H9 (cell line): ENCODE results near the gene TAF13. TPM values are rescaled to one million over a fixed set of nuclear protein-coding genes. Genes with fewer than 3 reads are reported as not detected.

ENCODE experiments used
- DNase-seq: peaks from one replicate; pipeline ENCODE4 v3.0.0-alpha.2; 2017
- H2AFZ ChIP-seq: one replicate; pipeline ENCODE4 v1.6.1; 2013; ENCODE audit warnings: mild to moderate bottlenecking, low read length, control low read depth, moderate library complexity
- H2AK5ac ChIP-seq: 2 replicates; pipeline ENCODE4 v1.6.1; 2013; ENCODE audit warnings: low read length, control low read depth, mixed read lengths; ENCODE audit not compliant: insufficient read length
- H2BK120ac ChIP-seq: one replicate; pipeline ENCODE4 v1.6.1; 2013; ENCODE audit warnings: low read depth, mild to moderate bottlenecking, low read length, control low read depth, inconsistent platforms; ENCODE audit not compliant: poor library complexity, severe bottlenecking
- H2BK12ac ChIP-seq: 2 replicates; pipeline ENCODE4 v1.6.1; 2013; ENCODE audit warnings: low read length, control low read depth, mixed read lengths, low read depth; ENCODE audit not compliant: insufficient read length
- H2BK15ac ChIP-seq: 2 replicates; pipeline ENCODE4 v1.6.1; 2013; ENCODE audit warnings: low read depth, low read length, control low read depth
- H2BK20ac ChIP-seq: one replicate; pipeline ENCODE4 v1.6.1; 2013; ENCODE audit warnings: low read depth, mild to moderate bottlenecking, low read length, control low read depth, inconsistent platforms; ENCODE audit not compliant: poor library complexity, severe bottlenecking
- H2BK5ac ChIP-seq: 2 replicates; pipeline ENCODE4 v1.6.1; 2013; ENCODE audit warnings: low read length, control low read depth, mixed read lengths; ENCODE audit not compliant: insufficient read length
- H3K14ac ChIP-seq: 2 replicates; pipeline ENCODE4 v1.6.1; 2013; ENCODE audit warnings: low read length, control low read depth; ENCODE audit not compliant: insufficient read depth
- H3K18ac ChIP-seq: 2 replicates; pipeline ENCODE4 v1.6.1; 2013; ENCODE audit warnings: low read depth, mild to moderate bottlenecking, mixed read lengths, low read length, control low read depth; ENCODE audit not compliant: insufficient read length
- H3K23ac ChIP-seq: 2 replicates; pipeline ENCODE4 v1.6.1; 2013; ENCODE audit warnings: low read length, control low read depth, mixed read lengths, low read depth; ENCODE audit not compliant: insufficient read length
- H3K23me2 ChIP-seq: 2 replicates; pipeline ENCODE4 v1.6.1; 2013; ENCODE audit warnings: low read depth, mild to moderate bottlenecking, mixed read lengths, low read length, control low read depth; ENCODE audit not compliant: insufficient read length, poor library complexity, severe bottlenecking
- H3K27ac ChIP-seq: 2 replicates; pipeline ENCODE4 v1.5.1; 2013; ENCODE audit warnings: low read length, control low read depth, mixed read lengths, low read depth; ENCODE audit not compliant: insufficient read length
- H3K27me3 ChIP-seq: 2 replicates; pipeline ENCODE4 v1.6.1; 2013; ENCODE audit warnings: low read length, control low read depth, inconsistent platforms; ENCODE audit not compliant: insufficient read depth
- H3K4ac ChIP-seq: 2 replicates; pipeline ENCODE4 v1.6.1; 2013; ENCODE audit warnings: low read depth, mild to moderate bottlenecking, control low read depth, inconsistent platforms, low read length, moderate library complexity
- H3K4me1 ChIP-seq: 2 replicates; pipeline ENCODE4 v1.6.1; 2013; ENCODE audit warnings: low read length, control low read depth, inconsistent platforms; ENCODE audit not compliant: insufficient read depth
- H3K4me2 ChIP-seq: 2 replicates; pipeline ENCODE4 v1.6.1; 2013; ENCODE audit warnings: low read length, control low read depth, mixed read lengths; ENCODE audit not compliant: insufficient read length, insufficient read depth
- H3K56ac ChIP-seq: 2 replicates; pipeline ENCODE4 v1.6.1; 2013; ENCODE audit warnings: low read depth, mild to moderate bottlenecking, mixed read lengths, low read length, control low read depth; ENCODE audit not compliant: insufficient read length
- H3K79me1 ChIP-seq: 2 replicates; pipeline ENCODE4 v1.6.1; 2013; ENCODE audit warnings: low read depth, mild to moderate bottlenecking, moderate library complexity, low read length, control low read depth, inconsistent platforms; ENCODE audit not compliant: insufficient read depth, poor library complexity, severe bottlenecking
- H3K79me2 ChIP-seq: 2 replicates; pipeline ENCODE4 v1.6.1; 2013; ENCODE audit warnings: low read length, control low read depth, inconsistent platforms; ENCODE audit not compliant: insufficient read depth
- H3K9ac ChIP-seq: 2 replicates; pipeline ENCODE4 v1.6.1; 2013; ENCODE audit warnings: low read length, control low read depth, mixed read lengths; ENCODE audit not compliant: insufficient read length; ENCODE audit errors: extremely low read depth
- H3K9me3 ChIP-seq: one replicate; pipeline ENCODE4 v1.6.1; 2013; ENCODE audit warnings: low read depth, low read length, inconsistent platforms; ENCODE audit not compliant: control insufficient read depth
- H3T11ph ChIP-seq: one replicate; pipeline ENCODE4 v1.6.1; 2013; ENCODE audit warnings: mild to moderate bottlenecking, low read length, control low read depth, inconsistent platforms
- H4K20me1 ChIP-seq: one replicate; pipeline ENCODE4 v1.6.1; 2013; ENCODE audit not compliant: control insufficient read depth, insufficient read length, insufficient read depth
- H4K5ac ChIP-seq: 2 replicates; pipeline ENCODE4 v1.6.1; 2013; ENCODE audit warnings: low read depth, mild to moderate bottlenecking, mixed read lengths, low read length, control low read depth; ENCODE audit not compliant: insufficient read length
- H4K8ac ChIP-seq: replicated peaks from 2 replicates; pipeline ENCODE4 v1.6.1; 2013; ENCODE audit warnings: low read length, control low read depth, mixed read lengths, low read depth; ENCODE audit not compliant: insufficient read length
- H4K91ac ChIP-seq: 2 replicates; pipeline ENCODE4 v1.6.1; 2013; ENCODE audit warnings: low read depth, mild to moderate bottlenecking, moderate library complexity, mixed read lengths, low read length, control low read depth; ENCODE audit not compliant: insufficient read length
- H3K27ac Mint-ChIP-seq, 3 experiments: 2 replicates in 2 of 3; 3 replicates in 1 of 3; pipeline ENCODE4 v1.8.0; 2020 to 2021; ENCODE audit warnings: mixed read lengths in 3 of 3, mild to moderate bottlenecking in 1 of 3, moderate library complexity in 1 of 3
- H3K27me3 Mint-ChIP-seq: 2 replicates; pipeline ENCODE4 v1.8.0; 2021; ENCODE audit warnings: low read depth, mild to moderate bottlenecking, moderate library complexity, mixed read lengths
- H3K36me3 Mint-ChIP-seq, 3 experiments: 2 replicates in 2 of 3; 3 replicates in 1 of 3; pipeline ENCODE4 v1.8.0; 2020 to 2021; ENCODE audit warnings: low read depth in 3 of 3, mixed read lengths in 3 of 3; ENCODE audit not compliant: insufficient read depth in 1 of 3
- H3K4me1 Mint-ChIP-seq, 2 experiments: 2 replicates each; pipeline ENCODE4 v1.8.0; 2020; ENCODE audit warnings: mixed read lengths in 2 of 2
- H3K4me3 Mint-ChIP-seq, 2 experiments: 2 replicates in 1 of 2; 3 replicates in 1 of 2; pipeline ENCODE4 v1.8.0; 2020 to 2021; ENCODE audit warnings: mild to moderate bottlenecking in 2 of 2, mixed read lengths in 2 of 2, moderate library complexity in 1 of 2
- H3K9me3 Mint-ChIP-seq, 2 experiments: 2 replicates in 1 of 2; 3 replicates in 1 of 2; pipeline ENCODE4 v1.8.0; 2020; ENCODE audit warnings: mild to moderate bottlenecking in 2 of 2, mixed read lengths in 2 of 2, moderate library complexity in 1 of 2
- CTCF ChIP-seq: fragments of 200-600 bp; sonication (generic); conservative IDR thresholded peaks from 3 replicates; pipeline ENCODE4 v1.8.0; 2021; ENCODE audit warnings: antibody characterized with exemption, mild to moderate bottlenecking
- WGBS: extraction: QIAGEN DNeasy Blood & Tissue Kit; methylation state at CpG from one replicate; pipeline ENCODE4 v1.1.7; 2013; ENCODE audit warnings: missing lambda C conversion rate, low lambda C conversion rate, mixed read lengths; ENCODE audit not compliant: insufficient read length; ENCODE audit errors: extremely low coverage; 5-methylcytosine and 5-hydroxymethylcytosine counted together
- total RNA-seq: library from RNA; stranded (reverse); gene quantifications from 2 replicates; pipeline ENCODE4 v1.2.1, GENCODE V29; 2021

Gene TAF13
- total RNA-seq, 1 experiment from 2014 or later, result 50.9 TPM

GRCh38 chr1:109017134-109017533 lies 58.7 kb downstream of the TAF13 start:
- H3K27me3 Mint-ChIP-seq, result no peaks in the 10 kb centered on the region
- H3K4ac ChIP-seq, result no peak overlapping the region
- no peak for DNase-seq
- H3K4me2 ChIP-seq, result no peak overlapping the region
- H2AFZ ChIP-seq, result no peak overlapping the region
- H3K27me3 ChIP-seq, result no peaks in the 10 kb centered on the region
- no CpG with 5 or more reads among the region's 1 CpG for WGBS
- H3K4me1 Mint-ChIP-seq, result no peaks in the 10 kb centered on the region
- no peaks in the 10 kb centered on the region for H3K23me2 ChIP-seq
- no peak overlapping the region for H2BK15ac ChIP-seq
- H3K18ac ChIP-seq, result no peak overlapping the region
- no peaks in the 10 kb centered on the region for H3K79me2 ChIP-seq
- H3K27ac ChIP-seq, result no peak overlapping the region
- H2BK12ac ChIP-seq, result no peak overlapping the region
- no peak overlapping the region for H2BK5ac ChIP-seq
- H4K5ac ChIP-seq, result no peak overlapping the region
- no peak overlapping the region for H3K56ac ChIP-seq
- H3K14ac ChIP-seq, result no peak overlapping the region
- no peak overlapping the region for H3K4me3 Mint-ChIP-seq
- H3K79me1 ChIP-seq, result no peaks in the 10 kb centered on the region
- no peaks in the 10 kb centered on the region for H3K9me3 ChIP-seq
- H2BK20ac ChIP-seq, result no peak overlapping the region
- H2BK120ac ChIP-seq, result no peak overlapping the region
- H3K4me1 ChIP-seq, result no peaks in the 10 kb centered on the region
- H4K91ac ChIP-seq, result no peak overlapping the region
- peaks cover 3 to 10% (median 6%) of the 10 kb centered on the region in 3 experiments; a peak in 4 of 7 replicates for H3K36me3 Mint-ChIP-seq
- no peaks in the 10 kb centered on the region for H4K20me1 ChIP-seq
- no peak for TF ChIP-seq CTCF
- no peak overlapping the region for H4K8ac ChIP-seq
- H3K9me3 Mint-ChIP-seq, result no peaks in the 10 kb centered on the region; a peak in 2 of 5 replicates
- H3K9ac ChIP-seq, result no peak overlapping the region
- H3K23ac ChIP-seq, result no peak overlapping the region
- no peak overlapping the region for H2AK5ac ChIP-seq
- no peak overlapping the region for H3T11ph ChIP-seq
- H3K27ac Mint-ChIP-seq, result no peak overlapping the region

Other genes starting within 250 kb of the TAF13 start
- not detected in 2 replicates for gene AKNAD1, start 218.9 kb downstream of the TAF13 start, total RNA-seq
- gene GPSM2, start 199.0 kb downstream of the TAF13 start, total RNA-seq, result 5.2 and 6.4 TPM in 2 replicates
- gene CLCC1, start 112.5 kb downstream of the TAF13 start, total RNA-seq, result 18.2 and 18.8 TPM in 2 replicates
- 4.1 and 6.6 TPM in 2 replicates for gene WDR47, start 33.9 kb downstream of the TAF13 start, total RNA-seq
- gene TMEM167B, start 14.8 kb upstream of the TAF13 start, total RNA-seq, result 13.9 and 15.7 TPM in 2 replicates
- gene ELAPOR1, start 38.1 kb upstream of the TAF13 start, total RNA-seq, result 0.55 and 1.1 TPM in 2 replicates
- 139 and 144 TPM in 2 replicates for gene SARS1, start 137.9 kb upstream of the TAF13 start, total RNA-seq
- 26.7 and 29.2 TPM in 2 replicates for gene CELSR2, start 173.5 kb upstream of the TAF13 start, total RNA-seq
- 60.3 and 63.0 TPM in 2 replicates for gene PSRC1, start 207.1 kb upstream of the TAF13 start, total RNA-seq
- 0.59 and 1.1 TPM in 2 replicates for gene MYBPHL, start 231.0 kb upstream of the TAF13 start, total RNA-seq